ENCODE data around the gene ADGRV1.
A peak's percentile ranks its signal among the peaks of the same experiment; 100 is the strongest.

Gene ADGRV1

DNA sequence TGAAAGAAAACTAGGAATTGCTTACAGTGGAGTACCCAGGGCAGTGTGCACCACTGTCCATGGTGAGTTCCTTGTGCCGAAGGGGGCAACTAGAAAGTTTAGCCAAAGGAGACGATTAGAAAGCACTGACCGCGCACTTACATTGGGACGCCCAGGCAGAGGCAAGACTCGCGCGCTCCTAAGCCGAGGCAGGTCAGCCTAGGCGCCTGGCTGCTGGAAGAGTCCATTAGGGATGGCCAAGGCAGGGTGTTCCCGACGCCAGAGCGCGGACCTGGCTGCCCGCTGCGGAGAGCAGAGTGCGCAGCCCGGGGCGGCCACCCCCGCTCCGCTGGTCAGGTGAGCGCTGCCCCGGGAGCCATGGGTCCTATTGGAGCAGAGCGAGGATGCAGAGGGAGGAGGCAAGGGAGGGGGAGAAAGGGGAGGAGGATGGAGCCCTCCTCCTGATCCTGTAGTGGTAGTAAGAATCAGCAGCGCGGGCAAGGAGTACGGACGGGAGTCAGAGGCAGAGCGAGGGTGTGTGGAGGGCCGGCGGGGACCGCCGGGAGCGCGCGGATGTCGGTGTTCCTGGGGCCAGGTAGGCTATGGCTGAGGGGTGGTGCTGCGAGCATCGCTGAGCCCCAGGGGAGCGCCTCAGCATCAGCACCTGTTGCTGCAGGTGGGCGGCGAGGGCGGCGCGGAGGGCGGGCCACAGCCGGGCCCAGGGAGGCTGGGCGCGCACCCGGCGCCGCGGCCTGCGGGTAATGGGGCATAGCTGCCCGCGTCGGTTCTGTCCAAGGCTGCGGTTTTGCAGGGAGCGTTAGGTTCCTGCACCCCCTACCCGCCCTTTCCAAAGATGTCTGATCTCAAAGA, at the start of gene ADGRV1:
TSS of gene ADGRV1 (plus strand) at position 454 of the 849 bp plus-strand sequence. CDS start at position 553, 99 bp downstream.
- no peaks in the 10 kb centered on the region for H3K9me3 ChIP-seq (ENCODE audit: severe bottlenecking)
- no peaks in the 10 kb centered on the region for H3K36me3 ChIP-seq (ENCODE audit: low read depth)
- peak within 1 kb of the TSS; percentile 29 for H3K4me3 ChIP-seq (ENCODE audit: severe bottlenecking)
- H3K27me3 ChIP-seq (ENCODE audit: insufficient read depth, poor library complexity, severe bottlenecking), result peaks cover 86% of the 10 kb centered on the region
- ATAC-seq (ENCODE audit: low read depth), result peak; percentile 97
- peaks cover 2% of the 10 kb centered on the region for H3K4me1 ChIP-seq (ENCODE audit: insufficient read depth, poor library complexity, severe bottlenecking)
- DNase-seq (ENCODE audit: low spot score), result peak; percentile 88
- TF ChIP-seq, protein P1, sequence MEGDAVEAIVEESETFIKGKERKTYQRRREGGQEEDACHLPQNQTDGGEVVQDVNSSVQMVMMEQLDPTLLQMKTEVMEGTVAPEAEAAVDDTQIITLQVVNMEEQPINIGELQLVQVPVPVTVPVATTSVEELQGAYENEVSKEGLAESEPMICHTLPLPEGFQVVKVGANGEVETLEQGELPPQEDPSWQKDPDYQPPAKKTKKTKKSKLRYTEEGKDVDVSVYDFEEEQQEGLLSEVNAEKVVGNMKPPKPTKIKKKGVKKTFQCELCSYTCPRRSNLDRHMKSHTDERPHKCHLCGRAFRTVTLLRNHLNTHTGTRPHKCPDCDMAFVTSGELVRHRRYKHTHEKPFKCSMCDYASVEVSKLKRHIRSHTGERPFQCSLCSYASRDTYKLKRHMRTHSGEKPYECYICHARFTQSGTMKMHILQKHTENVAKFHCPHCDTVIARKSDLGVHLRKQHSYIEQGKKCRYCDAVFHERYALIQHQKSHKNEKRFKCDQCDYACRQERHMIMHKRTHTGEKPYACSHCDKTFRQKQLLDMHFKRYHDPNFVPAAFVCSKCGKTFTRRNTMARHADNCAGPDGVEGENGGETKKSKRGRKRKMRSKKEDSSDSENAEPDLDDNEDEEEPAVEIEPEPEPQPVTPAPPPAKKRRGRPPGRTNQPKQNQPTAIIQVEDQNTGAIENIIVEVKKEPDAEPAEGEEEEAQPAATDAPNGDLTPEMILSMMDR (IDR thresholded peaks at IDR 0.05; ENCODE audit: poor library complexity, severe bottlenecking), result no peak
- H3K27ac ChIP-seq (ENCODE audit: poor library complexity, severe bottlenecking), result no peak within 1 kb of the TSS

- peaks cover 19% of the 10 kb centered on the region for H3K36me3 ChIP-seq (ENCODE audit: low read depth)
- ATAC-seq (ENCODE audit: low read depth) (peak; percentile 25; the same call in 2 of the 3 replicates), DNase-seq (ENCODE audit: low spot score) (no peak)
- H3K27me3 ChIP-seq (ENCODE audit: insufficient read depth, poor library complexity, severe bottlenecking), result no peaks in the 10 kb centered on the region
- TF ChIP-seq, protein P1 (IDR thresholded peaks at IDR 0.05; ENCODE audit: poor library complexity, severe bottlenecking), result no peak
- H3K27ac ChIP-seq (ENCODE audit: poor library complexity, severe bottlenecking), result no peak overlapping the region
- H3K9me3 ChIP-seq (ENCODE audit: severe bottlenecking), result no peaks in the 10 kb centered on the region
- H3K4me1 ChIP-seq (ENCODE audit: insufficient read depth, poor library complexity, severe bottlenecking), result no peaks in the 10 kb centered on the region
- H3K4me3 ChIP-seq (ENCODE audit: severe bottlenecking), result no peak overlapping the region
Measured at GRCh38 chr5:90510438-90510837, 48.2 kb upstream of the ADGRV1 start.

DNA sequence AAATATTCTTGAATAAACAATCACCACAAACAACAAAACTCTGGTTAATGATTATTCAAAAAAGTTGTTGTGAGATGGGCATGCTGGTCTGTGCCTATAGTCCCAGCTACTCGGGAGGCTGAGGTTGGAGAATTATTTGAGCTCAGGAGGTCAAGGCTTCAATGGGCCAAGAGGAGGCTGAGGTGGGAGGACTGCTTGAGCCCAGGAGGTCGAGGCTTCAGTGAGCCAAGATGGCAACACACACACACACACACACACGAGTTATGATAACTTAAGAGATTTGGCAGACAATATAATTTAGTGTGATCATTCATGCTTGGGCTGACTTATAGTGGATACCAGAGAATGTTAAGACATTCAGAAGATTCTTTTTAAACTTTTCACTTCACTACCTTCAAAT, 44.1 kb upstream of the ADGRV1 start:
- H3K4me1 ChIP-seq (ENCODE audit: insufficient read depth, poor library complexity, severe bottlenecking), result no peaks in the 10 kb centered on the region
- H3K36me3 ChIP-seq (ENCODE audit: low read depth), result peaks cover 45% of the 10 kb centered on the region
- H3K4me3 ChIP-seq (ENCODE audit: severe bottlenecking), result no peak overlapping the region
- DNase-seq (ENCODE audit: low spot score) (no peak), ATAC-seq (ENCODE audit: low read depth) (no peak)
- H3K9me3 ChIP-seq (ENCODE audit: severe bottlenecking), result no peaks in the 10 kb centered on the region
- no peaks in the 10 kb centered on the region for H3K27me3 ChIP-seq (ENCODE audit: insufficient read depth, poor library complexity, severe bottlenecking)
- TF ChIP-seq, protein P1 (IDR thresholded peaks at IDR 0.05; ENCODE audit: poor library complexity, severe bottlenecking), result no peak
- H3K27ac ChIP-seq (ENCODE audit: poor library complexity, severe bottlenecking), result no peak overlapping the region

GRCh38 chr5:90518661-90519060, 39.9 kb upstream of the ADGRV1 start:
- H3K36me3 ChIP-seq (ENCODE audit: low read depth), result peaks cover 83% of the 10 kb centered on the region
- H3K4me1 ChIP-seq (ENCODE audit: insufficient read depth, poor library complexity, severe bottlenecking), result no peaks in the 10 kb centered on the region
- no peaks in the 10 kb centered on the region for H3K27me3 ChIP-seq (ENCODE audit: insufficient read depth, poor library complexity, severe bottlenecking)
- ATAC-seq (ENCODE audit: low read depth) (peak; percentile 86), DNase-seq (ENCODE audit: low spot score) (no peak)
- H3K4me3 ChIP-seq (ENCODE audit: severe bottlenecking), result no peak overlapping the region
- H3K9me3 ChIP-seq (ENCODE audit: severe bottlenecking), result no peaks in the 10 kb centered on the region
- TF ChIP-seq, protein P1 (IDR thresholded peaks at IDR 0.05; ENCODE audit: poor library complexity, severe bottlenecking), result no peak
- peak overlapping the region; percentile 23 for H3K27ac ChIP-seq (ENCODE audit: poor library complexity, severe bottlenecking)

DNA sequence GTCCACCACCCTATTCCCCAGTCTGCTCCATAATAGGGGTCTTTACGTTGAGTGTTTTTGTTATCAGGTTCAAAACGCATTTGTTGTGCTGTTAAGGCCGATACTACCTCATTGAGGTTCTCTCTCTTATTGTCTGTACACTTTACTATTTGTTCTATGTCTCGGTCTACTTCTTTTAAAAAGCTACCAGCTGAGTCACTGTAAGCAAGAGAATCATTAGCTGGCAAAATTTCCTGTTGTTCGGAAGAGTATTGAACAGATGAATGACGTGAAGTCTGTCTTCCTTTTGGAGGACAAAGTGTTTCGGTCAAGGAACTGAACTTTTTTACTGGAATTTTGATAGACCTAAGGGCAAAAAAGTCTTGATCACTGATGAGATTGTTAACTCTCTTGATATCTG, 39.5 kb upstream of the ADGRV1 start:
- ATAC-seq (ENCODE audit: low read depth) (peak; percentile 28; the same call in 1 of the 3 replicates), DNase-seq (ENCODE audit: low spot score) (no peak)
- H3K27ac ChIP-seq (ENCODE audit: poor library complexity, severe bottlenecking), result peak overlapping the region; percentile 23
- TF ChIP-seq, protein P1 (IDR thresholded peaks at IDR 0.05; ENCODE audit: poor library complexity, severe bottlenecking), result no peak
- no peaks in the 10 kb centered on the region for H3K9me3 ChIP-seq (ENCODE audit: severe bottlenecking)
- H3K27me3 ChIP-seq (ENCODE audit: insufficient read depth, poor library complexity, severe bottlenecking), result no peaks in the 10 kb centered on the region
- no peaks in the 10 kb centered on the region for H3K4me1 ChIP-seq (ENCODE audit: insufficient read depth, poor library complexity, severe bottlenecking)
- peaks cover 87% of the 10 kb centered on the region for H3K36me3 ChIP-seq (ENCODE audit: low read depth)
- H3K4me3 ChIP-seq (ENCODE audit: severe bottlenecking), result no peak overlapping the region
